ENCODE results near the gene SLC5A6.

SLC5A6 gene

GRCh38 chr2:27170581-27171337 lies 41.3 kb downstream of the SLC5A6 start:
- DNase-seq = no peak

- DNase-seq = no peak
These were observed 46.9 kb downstream of the SLC5A6 start for GRCh38 chr2:27164960-27165763.

- no peak for DNase-seq
These were observed 49.6 kb downstream of the SLC5A6 start for GRCh38 chr2:27162151-27163121.

- no peak for DNase-seq
These were observed 51.9 kb downstream of the SLC5A6 start for GRCh38 chr2:27160191-27160590.

- no peak for DNase-seq
These were observed 52.8 kb downstream of the SLC5A6 start for GRCh38 chr2:27159271-27159670.

- DNase-seq = no peak
These were observed 53.6 kb downstream of the SLC5A6 start for GRCh38 chr2:27158468-27158867.

- no peak for DNase-seq
These were observed 57.0 kb downstream of the SLC5A6 start for GRCh38 chr2:27155069-27155520.

- no peak for DNase-seq
These were observed 57.6 kb downstream of the SLC5A6 start for GRCh38 chr2:27154488-27154887.

- DNase-seq = no peak
These were observed 59.1 kb downstream of the SLC5A6 start for GRCh38 chr2:27152796-27153464.

GRCh38 chr2:27152102-27152795 lies 59.8 kb downstream of the SLC5A6 start:
- no peak for DNase-seq

- no peak for DNase-seq
These were observed 61.3 kb downstream of the SLC5A6 start for GRCh38 chr2:27150639-27151230.
